GM19468 (cell line): ENCODE data around the gene ANXA9.

ENCODE experiments used
- ATAC-seq: cut with Tn5 transposase; IDR thresholded peaks from one replicate; pipeline ENCODE4 v1.9.1; 2021; ENCODE audit warnings: mild to moderate bottlenecking, moderate library complexity, moderate number of reproducible peaks; ENCODE audit not compliant: unreplicated experiment; ENCODE audit errors: extremely low read depth

The ANXA9 gene

GRCh38 chr1:151036356-151036755 lies 54.3 kb downstream of the ANXA9 start, which contains the start of gene BNIPL:
Gene BNIPL (plus strand): TSS chr1:151036586. CDS start chr1:151036726, 140 bp downstream.
- no peak for ATAC-seq

GRCh38 chr1:151037032-151037431 lies 54.9 kb downstream of the ANXA9 start:
- ATAC-seq: no peak

- no peak for ATAC-seq
Measured at GRCh38 chr1:151039521-151039920, 57.4 kb downstream of the ANXA9 start.

- ATAC-seq: no peak
Measured at GRCh38 chr1:151043163-151043562, 61.1 kb downstream of the ANXA9 start.
